Tongue (tissue), 2 donors: ENCODE results near the gene ZNF407. TPM values are rescaled to one million over a fixed set of nuclear protein-coding genes. Genes with fewer than 3 reads are reported as not detected.

Experiments used
- DNase-seq: peaks from one replicate; pipeline ENCODE4 v3.0.0-alpha.2; 2015
- total RNA-seq: library from RNA; depleted of rRNA; stranded (reverse); fragments of >200 nt; gene quantifications from one replicate; pipeline ENCODE4 v1.2.3, GENCODE V29; 2014

ZNF407 gene
- total RNA-seq, 1 donor from 2014 or later, result 30.8 TPM

DNA sequence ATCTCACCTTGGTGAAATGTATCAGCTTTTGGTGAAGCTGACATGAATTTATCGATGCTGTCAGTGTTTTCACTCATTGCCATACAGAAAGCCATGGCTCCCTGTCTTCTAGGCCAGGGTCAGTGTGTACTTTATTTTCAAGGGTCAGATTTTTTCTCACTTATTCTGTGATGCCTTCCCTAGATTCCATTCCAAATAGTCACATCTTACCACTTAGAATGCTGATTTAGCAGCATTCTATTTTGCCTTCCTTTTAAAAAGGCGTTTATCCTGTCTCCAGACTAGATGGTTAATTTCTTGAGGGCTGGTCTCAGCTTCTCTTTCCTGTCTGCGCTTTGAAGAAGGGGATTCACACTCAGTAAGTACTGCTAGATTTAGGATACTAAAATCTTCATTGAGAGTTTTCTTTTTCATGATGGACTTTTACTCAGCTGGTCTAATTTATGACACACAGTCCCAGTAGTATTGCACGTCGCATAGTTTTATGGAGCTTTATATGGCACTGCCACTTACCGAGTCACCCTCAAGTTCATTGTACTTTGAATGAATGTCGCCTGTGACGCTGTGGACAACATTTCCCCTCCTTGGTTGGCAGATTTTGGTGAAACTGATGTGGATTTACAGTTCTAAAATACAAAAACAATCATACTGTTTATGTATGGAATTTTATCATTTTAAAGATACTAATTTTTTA, 194.0 kb downstream of the ZNF407 start:
- DNase-seq, result no peak

DNA sequence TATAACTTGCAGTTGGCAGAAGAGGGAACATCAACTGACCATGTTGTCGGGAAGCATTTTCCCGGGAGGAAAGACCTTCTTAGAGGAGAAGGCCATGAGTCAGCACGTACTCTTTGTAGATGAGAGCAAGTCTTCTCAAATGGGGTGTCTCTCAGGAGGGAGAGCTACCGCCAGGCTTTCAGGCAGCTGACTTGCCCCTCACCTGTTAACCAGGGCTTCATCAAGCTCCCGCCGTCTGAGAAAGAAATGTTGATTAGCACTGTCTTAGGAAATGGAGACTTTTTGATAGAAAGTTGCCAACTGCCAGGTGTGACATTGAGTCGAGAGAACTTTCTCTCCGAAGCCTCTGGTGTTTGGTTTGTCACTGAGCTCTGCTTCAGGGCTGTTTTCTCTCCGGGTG, 196.1 kb downstream of the ZNF407 start:
- DNase-seq, result no peak

DNA sequence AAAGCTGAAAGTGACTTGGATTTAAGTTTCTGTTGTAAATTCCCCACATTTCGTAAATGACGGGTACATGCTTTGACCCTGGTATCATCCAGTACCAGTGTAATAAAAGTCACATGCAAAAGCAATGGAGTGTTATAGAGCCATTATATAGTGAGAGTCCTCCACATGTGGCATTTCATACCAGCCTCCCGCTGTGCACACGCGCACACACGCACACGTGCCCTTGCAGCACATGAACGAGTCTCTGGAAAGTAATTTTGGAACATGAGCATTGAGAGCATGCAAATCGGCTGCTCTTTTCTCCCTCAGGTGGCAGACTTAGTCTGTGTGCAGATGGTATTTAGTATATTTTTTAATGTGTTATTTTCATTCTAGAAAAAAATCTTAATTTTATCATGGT, 198.1 kb downstream of the ZNF407 start:
- DNase-seq, result no peak

DNA sequence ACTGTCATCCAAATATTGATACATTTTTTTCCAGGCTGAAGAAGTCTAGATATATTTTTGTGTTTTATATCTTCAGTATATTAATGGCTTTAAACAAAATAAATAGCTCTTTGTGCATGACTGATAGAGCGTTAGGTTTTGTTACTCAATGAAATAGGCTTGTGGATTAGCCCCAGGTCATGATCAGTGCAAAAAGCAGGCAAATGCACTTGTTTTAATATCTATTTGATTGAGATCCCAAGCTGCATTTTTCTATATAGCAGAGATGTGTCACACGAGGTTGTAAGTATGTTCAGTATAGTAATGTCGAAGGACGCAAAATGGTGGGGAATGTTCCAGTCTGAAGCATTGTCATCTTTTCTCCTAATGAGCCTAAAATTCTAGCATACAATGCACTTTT, 198.5 kb downstream of the ZNF407 start:
- no peak for DNase-seq

DNA sequence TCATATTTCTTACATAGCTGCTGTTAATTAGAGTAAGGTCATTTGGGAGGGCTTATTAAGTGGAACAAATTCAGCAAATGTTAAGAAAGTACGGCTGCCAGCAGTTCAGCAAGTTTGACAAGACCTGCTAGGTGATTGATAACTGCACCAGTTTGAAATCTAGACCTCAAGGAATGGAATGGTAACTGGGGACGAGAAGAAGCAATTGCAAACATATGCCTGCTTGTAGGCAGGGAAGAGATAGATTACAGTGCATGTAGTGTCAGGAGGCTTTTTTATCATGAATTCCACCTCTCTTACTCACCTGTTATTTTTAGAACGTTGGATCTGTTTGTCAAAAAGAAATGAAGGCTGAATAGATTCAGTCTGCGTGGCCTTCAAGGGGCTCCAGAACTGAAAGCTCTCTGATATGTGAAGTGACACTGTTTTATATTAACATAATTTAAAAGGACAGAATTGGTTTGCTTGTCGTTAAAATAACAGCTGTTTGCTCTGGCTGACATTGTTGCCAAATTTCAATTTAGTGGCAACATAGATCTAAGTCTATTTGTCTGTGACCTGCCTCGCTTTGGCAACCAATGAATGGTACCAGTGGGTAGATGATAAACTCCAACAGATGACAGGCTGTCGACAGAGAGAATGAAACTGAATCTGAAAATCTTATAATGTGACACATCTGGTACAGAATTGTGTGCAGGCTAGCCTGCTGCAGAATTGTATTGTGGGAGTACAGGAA, 199.3 kb downstream of the ZNF407 start:
- peak; percentile 91 for DNase-seq

DNA sequence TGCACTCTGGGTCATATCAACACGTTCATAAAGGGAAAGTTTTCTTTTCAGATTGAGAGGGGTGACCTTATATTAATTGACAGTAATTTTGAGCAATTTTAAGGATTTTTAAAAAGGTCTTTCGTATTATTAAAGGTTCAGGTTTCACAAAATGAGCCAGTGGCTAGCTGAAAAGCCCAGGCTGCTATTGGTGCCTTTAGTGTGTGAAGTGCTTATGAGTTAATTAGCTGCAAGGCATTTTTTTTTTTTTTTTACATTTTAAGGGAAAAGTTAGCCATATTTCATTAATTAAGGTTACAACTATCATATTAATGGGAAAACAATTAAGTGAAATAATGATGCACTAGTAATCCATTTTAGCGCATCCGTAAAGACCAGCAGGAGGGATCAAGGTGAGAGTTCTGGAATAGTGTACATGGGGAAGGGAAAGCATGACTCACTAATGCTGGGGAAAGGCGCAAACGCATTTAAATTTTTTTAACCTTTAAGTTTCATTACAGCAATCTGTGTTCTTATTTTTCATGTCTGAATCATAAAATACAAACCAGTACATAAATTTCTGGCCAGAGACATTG, 200.0 kb downstream of the ZNF407 start:
- DNase-seq, result no peak

DNA sequence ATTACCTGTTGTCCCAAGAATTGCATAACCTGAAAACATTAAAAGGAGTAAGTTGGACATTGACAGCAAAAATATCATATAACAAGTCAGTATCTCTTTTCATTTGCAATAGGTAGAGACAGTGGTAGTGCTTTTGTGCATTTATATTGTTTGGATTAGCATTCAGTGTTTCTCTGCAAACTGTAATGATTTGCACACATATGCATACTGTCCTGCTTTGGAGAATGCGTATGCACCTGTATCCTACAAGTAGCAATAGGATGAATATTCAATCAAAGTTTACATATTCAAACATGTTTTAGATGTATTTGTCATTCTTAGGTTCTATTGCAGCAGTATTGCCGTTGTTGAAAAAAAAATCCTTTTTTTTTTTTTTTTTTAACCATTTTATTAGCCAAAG, 201.9 kb downstream of the ZNF407 start:
- DNase-seq, result no peak

DNA sequence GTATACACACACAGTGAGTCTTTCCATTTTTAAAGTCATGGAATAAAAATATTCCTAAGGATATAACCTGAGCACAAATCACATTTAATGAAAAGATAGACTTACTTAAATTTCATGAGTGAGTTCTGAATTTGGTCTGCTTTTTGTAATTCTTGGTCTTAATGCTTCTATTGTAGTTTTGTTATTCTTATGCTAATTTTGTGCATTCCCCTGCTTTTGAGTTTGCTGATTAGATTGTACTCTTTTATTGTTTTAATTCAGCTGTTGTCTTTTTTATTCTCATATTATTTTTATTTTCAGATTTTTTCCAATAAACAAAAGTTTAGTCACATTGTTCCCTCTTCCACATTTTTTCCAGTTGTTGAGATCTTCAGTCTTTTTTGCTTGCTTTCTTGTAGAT, 202.4 kb downstream of the ZNF407 start:
- DNase-seq, result no peak

DNA sequence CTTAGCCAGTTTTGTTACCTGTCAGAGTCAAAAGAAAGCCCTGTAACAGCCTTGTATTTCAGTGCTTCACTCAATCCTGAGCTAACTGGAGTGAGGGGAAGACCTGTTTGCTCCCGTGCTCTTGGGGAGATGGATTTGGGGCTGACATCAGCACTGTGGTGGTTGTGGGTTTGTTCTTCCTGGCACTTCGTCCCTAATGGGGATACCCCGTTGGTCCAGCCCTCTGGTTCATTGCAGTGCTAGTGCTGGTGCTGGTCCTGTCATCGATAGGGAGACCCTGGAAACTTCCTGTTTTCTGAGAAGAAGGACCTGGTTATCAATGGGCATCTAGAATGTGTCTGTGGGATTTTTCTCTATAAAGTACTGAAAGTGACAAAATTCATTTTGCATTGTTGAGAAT, 205.4 kb downstream of the ZNF407 start:
- no peak for DNase-seq

DNA sequence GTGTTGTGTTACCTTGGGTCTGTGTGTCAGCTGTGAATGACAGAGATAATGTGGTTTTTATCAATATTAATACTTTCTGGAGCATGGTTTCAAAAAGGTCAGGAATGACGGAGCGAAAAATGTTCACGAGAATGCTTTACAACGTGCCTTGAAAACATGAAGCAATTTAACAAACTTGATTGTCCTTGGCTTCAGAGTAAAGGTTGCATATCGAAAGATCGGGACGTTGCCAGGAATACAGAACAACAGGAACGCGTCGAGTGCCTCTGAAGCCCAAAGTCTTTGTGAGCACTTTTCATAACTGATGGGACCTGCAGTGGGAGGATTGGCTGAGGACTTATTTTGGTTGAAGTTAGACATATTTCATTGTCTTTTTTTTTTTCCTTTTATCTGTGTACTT, 206.1 kb downstream of the ZNF407 start:
- DNase-seq, result no peak

DNA sequence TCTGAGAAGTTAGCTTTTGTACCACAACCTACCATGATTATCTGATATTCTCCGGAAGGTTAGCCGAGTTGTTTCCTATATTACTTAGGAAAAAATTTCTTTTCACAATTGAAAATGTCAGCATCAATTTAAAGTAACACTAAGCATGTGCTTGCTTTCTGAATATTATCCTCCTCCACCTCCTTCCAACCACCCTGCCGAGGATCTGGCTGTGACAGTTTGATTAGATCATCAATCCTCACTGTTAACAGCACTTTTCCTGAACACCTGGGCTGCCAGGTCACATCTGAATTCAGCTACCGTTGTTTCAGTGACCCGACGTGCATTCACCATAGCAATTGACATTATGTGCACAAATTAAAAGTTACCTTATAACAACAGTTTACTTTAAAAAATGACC, 207.0 kb downstream of the ZNF407 start:
- no peak for DNase-seq

DNA sequence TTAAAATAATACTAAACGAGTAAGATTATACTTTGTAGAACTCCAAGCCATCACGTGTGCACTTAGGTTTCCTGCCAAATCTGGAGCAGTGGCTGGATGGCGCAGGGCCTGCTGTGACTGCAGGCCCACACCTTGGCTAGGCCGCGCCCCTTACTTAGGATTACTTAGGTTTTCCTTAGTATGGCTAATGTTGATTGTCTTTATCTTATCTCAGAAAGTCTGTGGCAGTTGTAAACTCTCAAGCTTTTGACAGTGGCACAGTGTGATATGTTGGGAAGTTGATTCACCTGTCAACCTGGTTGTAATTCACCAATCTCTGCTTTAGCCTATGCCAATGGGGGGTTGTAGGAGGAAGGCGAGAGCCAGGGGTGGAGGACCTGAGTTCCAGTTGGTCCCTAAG, 208.4 kb downstream of the ZNF407 start:
- DNase-seq, result no peak

DNA sequence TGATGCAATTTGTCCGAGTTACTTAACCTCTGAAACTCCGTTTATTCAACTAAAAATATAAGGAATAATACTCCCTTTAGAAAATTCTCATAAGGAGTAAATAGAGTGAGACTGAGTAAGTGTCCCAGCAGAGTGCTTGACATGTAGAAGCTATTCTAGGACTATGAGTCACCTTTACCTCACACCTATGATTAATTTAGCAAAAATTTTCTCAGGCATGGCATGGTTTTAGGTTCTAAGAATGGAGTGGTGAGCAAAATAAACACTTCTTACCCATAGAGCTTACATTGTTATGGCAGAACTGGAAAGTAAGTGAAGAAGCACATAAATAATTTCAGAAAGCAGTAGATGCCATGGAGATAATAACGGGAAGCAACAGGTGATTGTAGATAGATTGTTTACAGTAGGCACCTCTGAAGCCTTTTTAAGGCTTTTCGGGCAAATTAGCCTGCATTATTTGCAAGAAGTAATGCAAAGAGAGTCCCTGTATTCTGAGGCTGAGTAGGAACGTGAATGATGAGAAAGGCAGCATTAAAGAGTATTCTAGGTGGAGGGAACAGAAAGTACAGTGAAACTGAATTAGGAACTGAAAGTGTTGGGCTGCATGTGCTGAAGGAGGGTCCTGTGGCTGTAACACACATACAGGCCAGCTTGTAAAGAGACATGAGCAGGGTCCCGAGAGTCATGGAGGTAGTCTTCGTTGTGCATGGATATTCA, 209.2 kb downstream of the ZNF407 start:
- DNase-seq, result no peak

DNA sequence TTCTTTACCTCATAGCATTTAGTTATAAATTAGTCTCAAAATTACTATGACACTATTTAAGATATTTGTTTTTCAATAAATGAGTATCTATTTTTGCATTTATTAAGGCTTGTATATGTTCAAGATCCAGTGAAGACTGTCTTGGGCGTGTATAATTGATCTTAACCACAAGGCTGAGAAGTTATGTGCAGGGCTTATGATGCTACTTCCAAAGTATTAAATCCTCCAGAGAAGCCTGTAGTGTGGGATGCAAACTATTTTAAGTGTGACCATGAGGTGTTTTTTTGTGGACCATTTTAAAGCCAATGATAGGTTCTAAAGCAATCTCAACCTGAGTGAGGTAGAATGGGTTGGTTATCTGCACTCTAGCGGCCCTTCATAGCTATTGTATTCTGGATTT, 219.9 kb downstream of the ZNF407 start:
- DNase-seq, result no peak

DNA sequence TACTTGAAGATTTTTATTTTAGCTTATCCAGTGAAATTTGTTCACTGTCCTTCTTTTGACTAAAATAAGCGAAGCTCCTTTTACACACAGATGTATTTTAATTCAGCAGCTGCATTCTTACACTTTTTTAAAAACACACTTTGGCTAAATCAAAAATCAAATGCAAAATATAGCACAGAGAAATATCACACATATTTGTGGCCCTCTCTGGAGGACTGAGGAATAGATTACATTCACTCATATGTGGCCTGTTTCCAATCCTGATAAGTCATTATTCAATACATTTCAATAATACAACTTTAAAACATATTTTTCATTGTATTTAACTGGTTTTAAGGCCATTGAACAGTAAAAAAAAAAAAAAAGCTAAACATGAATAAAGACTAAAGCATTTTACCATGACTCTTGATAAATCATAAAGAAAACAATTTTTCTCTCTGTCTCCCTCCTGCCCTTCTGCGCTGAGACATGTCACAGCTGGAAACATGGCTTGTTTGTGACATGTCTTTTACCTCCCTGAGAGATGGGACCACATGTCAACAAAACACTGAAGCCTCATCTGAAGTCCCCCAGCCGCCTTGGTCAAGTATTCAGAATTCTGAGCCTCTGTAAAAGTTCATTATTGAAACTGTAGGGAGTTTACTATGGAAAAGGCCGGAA, 221.0 kb downstream of the ZNF407 start:
- no peak for DNase-seq

DNA sequence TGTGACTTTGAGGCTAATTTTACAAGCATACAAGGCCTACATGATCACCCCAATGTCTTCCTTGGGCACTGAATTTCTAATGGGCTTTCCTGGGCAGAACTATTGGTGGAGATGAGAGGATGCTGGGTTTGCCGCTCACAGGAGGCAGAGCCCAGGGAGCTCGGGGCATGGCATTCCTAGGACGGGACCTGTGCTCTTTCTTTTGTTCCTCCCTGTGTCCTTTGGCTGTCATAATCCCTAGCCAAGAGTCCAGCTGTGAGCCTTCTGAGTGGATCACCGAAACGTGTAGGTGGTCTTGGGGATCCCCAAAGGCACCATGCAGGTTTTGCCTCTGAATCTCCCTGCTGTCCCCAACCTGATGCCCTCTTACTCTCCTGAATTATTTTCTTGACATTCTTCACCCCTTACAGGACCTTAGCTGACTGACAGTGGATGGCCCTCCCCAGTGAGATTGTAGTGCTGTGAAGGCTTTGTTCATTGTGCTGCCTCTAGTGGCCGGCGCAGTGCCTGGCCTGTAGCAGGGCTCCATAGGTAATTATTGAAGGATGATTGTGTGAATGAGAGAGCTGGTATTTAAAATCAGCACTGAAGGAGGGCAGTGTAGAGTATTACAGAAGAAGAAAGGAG, 221.9 kb downstream of the ZNF407 start:
- no peak for DNase-seq

DNA sequence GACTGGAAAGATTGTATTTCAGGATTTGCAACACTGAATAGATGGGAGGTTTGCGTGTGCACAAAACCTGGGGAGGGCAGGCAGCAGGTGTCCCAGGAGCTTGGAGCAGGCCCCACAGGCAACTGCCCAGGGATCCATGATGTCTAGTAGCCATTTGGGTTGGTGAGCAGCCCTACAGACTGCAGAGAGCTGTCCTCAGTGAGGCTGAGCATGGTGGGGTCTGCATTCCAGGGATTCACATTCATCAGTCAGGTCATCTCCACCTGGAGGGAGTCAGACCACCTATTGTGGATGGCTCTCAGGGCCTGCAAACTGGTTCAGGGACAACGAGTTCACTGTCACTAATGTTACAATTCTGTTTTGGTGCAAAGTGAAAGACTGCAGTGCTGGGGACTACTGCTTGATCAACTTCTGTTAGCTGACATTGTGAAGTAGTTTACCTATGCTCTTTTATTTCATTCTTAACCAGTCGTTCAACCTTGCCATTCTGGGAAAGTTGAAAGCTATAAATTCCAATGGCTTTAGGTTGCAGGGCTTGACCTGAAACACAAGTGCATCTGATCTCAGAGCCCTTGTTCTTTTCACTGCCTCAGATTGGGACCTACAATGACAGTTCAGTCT, 222.6 kb downstream of the ZNF407 start:
- DNase-seq, result no peak

DNA sequence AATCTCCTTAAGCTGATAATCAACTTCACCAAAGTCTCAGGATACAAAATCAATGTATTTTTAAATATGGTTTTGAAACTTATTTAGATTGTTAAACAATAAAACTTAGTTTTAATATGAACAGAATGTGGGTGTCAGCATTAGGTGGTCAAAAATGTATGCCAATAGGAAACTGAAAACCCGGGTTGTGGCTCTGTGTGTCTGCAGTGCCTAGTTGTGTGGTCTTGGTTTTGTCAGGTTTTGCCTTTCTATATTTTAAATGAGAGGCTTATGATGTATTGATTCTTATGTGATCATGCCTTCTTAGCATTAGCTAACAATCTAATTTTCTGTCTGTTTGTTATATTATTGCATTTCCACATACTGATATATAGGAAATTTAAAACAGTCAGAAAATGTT, 227.8 kb downstream of the ZNF407 start:
- no peak for DNase-seq

DNA sequence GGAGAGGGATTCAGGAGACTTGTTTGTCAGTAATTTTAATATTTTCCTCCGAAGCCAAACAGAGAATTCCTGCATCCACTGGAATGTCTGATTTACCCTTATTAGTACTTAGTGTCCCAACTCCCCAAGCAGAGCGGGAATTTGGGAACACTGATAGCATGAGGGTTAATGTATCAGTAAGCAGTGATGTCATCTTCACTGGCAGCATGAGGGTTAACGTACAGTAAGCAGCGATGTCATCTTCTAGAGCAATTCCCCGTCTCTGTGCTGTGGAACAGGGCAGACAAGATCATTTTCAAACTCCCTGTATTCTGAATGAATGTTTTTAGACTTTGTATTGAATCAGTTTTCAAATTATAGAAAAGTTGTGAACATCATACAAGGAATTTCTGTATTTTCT, 228.9 kb downstream of the ZNF407 start:
- DNase-seq, result no peak

DNA sequence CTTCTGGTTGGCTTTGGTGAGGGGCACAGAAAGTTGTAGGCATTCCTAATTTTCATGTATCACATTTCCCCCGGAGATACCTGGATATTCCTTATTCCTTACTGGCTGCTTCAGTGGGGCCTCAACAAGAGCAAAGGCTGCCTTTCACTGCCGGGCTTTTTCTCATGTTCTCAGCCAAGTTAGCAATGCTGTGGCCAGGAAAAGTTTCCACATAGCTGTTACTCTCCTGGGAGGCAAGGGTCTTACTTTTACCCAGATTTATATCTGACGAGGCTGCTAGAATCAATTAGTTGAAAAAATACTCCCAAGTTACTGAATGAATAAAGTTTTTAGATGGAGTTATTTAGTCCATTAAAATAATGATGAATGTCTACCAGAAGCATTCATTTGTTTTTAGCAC, 230.5 kb downstream of the ZNF407 start:
- DNase-seq, result no peak

DNA sequence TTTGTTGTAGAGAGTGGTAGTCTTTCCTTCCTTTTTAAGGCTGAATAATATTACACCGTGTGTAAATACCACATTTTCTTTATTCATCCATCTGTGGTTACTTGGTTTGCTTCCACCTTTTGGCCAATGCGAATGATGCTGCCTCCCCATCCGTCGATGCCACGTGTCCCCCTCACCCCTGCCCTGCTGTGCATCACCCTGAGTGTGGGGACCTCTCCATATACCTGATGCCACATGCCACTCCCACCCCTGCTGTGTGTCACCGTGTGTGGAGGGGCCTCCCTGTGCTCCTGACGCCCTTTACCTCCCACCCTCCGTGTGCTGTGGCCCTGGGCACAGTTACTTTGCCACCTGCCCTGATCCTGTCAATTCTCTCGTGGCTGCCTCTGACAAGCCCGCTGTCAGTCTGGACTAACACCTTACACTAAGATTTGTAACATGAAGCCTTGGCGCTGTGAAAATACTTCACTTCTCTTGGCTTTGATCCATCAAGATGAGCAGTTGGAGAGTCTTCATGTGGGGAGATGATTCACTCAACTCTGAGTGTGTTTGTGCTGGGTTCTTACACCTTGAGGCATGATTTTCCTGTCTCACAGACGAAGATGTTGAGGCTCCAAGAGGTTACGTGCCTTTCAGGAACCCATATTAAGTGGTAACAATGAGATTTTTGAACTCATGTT, 234.0 kb downstream of the ZNF407 start:
- DNase-seq, result peak; percentile 29
